OCI-LY3 (cell line): ENCODE results near the gene TSKU.
"Not testable (repeated sequence)": the region's sequence is repeated elsewhere in the genome, so short reads cannot be mapped to it uniquely, and the experiment has no call there.

Experiments
- H2AFZ ChIP-seq: fragments of 200-600, 300-600 bp; shearing (Covaris generic); 2 replicates; pipeline ENCODE4 v1.6.0; 2014; ENCODE audit warnings: antibody characterized with exemption, low read depth, low read length
- H3K27ac ChIP-seq: fragments of 200-600, 300-600 bp; sonication (generic); 2 replicates; pipeline ENCODE4 v1.5.1; 2014; ENCODE audit warnings: mild to moderate bottlenecking, low read length, moderate library complexity, mixed read lengths
- H3K27me3 ChIP-seq: fragments of 200-600, 300-600 bp; sonication (generic); 2 replicates; pipeline ENCODE4 v1.6.1; 2014; ENCODE audit warnings: low read depth, low read length, mixed read lengths
- H3K36me3 ChIP-seq: fragments of 200-600, 300-600 bp; sonication (generic); replicated peaks from 2 replicates; pipeline ENCODE3; 2014; ENCODE audit warnings: low read depth, low read length, mixed read lengths
- H3K4me1 ChIP-seq: fragments of 300-600, 200-600 bp; sonication (generic); 2 replicates; pipeline ENCODE4 v1.6.1; 2014; ENCODE audit warnings: low read length, mixed read lengths
- H3K4me2 ChIP-seq: fragments of 200-600, 300-600 bp; sonication (generic); 2 replicates; pipeline ENCODE4 v1.6.1; 2014; ENCODE audit warnings: low read length, mixed read lengths
- H3K4me3 ChIP-seq: fragments of 300-600, 200-600 bp; sonication (generic); 2 replicates; pipeline ENCODE4 v1.5.1; 2014; ENCODE audit warnings: antibody characterized with exemption, mild to moderate bottlenecking, low read length, moderate library complexity
- H3K79me2 ChIP-seq: fragments of 300-600, 200-600 bp; shearing (Covaris generic); 2 replicates; pipeline ENCODE4 v1.6.1; 2014; ENCODE audit warnings: mild to moderate bottlenecking, low read length, mixed read lengths
- H3K9ac ChIP-seq: fragments of 300-600, 200-600 bp; shearing (Covaris generic); 2 replicates; pipeline ENCODE4 v1.6.0; 2014; ENCODE audit warnings: mild to moderate bottlenecking, low read length, moderate library complexity
- H3K9me3 ChIP-seq: fragments of 200-600, 300-600 bp; shearing (Covaris generic); 2 replicates; pipeline ENCODE4 v1.6.1; 2014; ENCODE audit warnings: low read length, mixed read lengths; ENCODE audit not compliant: insufficient read depth
- H4K20me1 ChIP-seq: fragments of 200-600, 300-600 bp; sonication (generic); 2 replicates; pipeline ENCODE4 v1.6.1; 2016; ENCODE audit warnings: low read length, mixed read lengths; ENCODE audit not compliant: insufficient read depth
- EZH2phosphoT487 ChIP-seq: fragments of 200-600 bp; shearing (Covaris generic); IDR thresholded peaks from 2 replicates; pipeline ENCODE4 v1.6.1; 2018; ENCODE audit warnings: antibody characterized with exemption, mixed run types, low read depth
- TF ChIP-seq, protein P1 (sequence below): fragments of 200-600, 300-600 bp; sonication (generic); IDR thresholded peaks from 2 replicates; pipeline ENCODE4 v1.5.1; 2014; ENCODE audit warnings: antibody characterized with exemption, low read length, low read depth

TSKU gene

DNA sequence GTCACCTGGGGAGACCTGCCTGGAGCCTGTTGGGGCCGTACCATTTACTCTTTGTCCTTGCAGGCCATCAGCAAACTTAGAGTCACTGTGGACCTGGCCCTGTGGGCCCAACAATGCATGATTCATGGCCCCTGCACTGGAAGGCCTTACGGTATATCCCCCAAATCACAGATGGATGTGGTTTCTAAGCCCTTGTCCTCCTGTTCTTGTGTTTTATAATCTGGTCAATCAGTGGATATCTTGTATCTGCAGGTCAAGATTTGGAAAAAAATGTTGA lies 6.2 kb downstream of the TSKU start:
- no peak overlapping the region for H2AFZ ChIP-seq
- no peak for TF ChIP-seq EZH2phosphoT487
- TF ChIP-seq, protein P1, sequence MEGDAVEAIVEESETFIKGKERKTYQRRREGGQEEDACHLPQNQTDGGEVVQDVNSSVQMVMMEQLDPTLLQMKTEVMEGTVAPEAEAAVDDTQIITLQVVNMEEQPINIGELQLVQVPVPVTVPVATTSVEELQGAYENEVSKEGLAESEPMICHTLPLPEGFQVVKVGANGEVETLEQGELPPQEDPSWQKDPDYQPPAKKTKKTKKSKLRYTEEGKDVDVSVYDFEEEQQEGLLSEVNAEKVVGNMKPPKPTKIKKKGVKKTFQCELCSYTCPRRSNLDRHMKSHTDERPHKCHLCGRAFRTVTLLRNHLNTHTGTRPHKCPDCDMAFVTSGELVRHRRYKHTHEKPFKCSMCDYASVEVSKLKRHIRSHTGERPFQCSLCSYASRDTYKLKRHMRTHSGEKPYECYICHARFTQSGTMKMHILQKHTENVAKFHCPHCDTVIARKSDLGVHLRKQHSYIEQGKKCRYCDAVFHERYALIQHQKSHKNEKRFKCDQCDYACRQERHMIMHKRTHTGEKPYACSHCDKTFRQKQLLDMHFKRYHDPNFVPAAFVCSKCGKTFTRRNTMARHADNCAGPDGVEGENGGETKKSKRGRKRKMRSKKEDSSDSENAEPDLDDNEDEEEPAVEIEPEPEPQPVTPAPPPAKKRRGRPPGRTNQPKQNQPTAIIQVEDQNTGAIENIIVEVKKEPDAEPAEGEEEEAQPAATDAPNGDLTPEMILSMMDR: no peak
- H3K4me1 ChIP-seq: peaks cover 6% of the 10 kb centered on the region
- no peaks in the 10 kb centered on the region for H4K20me1 ChIP-seq
- no peak overlapping the region for H3K4me3 ChIP-seq
- no peak overlapping the region for H3K4me2 ChIP-seq
- no peak overlapping the region for H3K27ac ChIP-seq
- no peak overlapping the region for H3K9ac ChIP-seq
- H3K36me3 ChIP-seq: no peaks in the 10 kb centered on the region
- no peaks in the 10 kb centered on the region for H3K9me3 ChIP-seq
- peaks cover 14% of the 10 kb centered on the region for H3K79me2 ChIP-seq
- no peaks in the 10 kb centered on the region for H3K27me3 ChIP-seq

DNA sequence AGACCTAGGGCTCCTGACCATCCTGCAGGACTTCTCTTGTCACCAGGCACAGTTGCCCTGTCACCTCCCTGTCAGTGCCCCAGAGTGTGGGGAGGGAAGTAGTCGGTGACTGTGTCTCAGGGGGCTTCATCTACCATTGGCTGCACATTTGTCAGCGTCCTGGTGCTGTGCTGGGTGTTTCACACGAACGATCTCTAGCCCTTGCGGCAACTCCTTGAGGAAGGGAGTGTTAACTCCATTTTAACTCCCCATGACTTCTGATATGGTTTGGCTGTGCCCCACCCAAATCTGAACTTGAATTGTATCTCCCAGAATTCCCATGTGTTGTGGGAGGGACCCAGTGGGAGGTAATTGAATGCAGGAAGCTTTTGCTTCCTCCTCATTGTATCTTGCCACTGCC lies 7.1 kb downstream of the TSKU start:
- Histone ChIP-seq H3K9me3 (no peaks in the 10 kb centered on the region), H3K27ac (no peak overlapping the region), H3K79me2 (peaks cover 5% of the 10 kb centered on the region; the same call in 1 of the 2 replicates), H3K4me1 (peaks cover 9% of the 10 kb centered on the region), H3K9ac (no peak overlapping the region), H3K36me3 (no peaks in the 10 kb centered on the region), H4K20me1 (no peaks in the 10 kb centered on the region), H3K27me3 (no peaks in the 10 kb centered on the region), H2AFZ (no peak overlapping the region), H3K4me3 (no peak overlapping the region), H3K4me2 (no peak overlapping the region)
- TF ChIP-seq, protein P1: no peak
- no peak for TF ChIP-seq EZH2phosphoT487

DNA sequence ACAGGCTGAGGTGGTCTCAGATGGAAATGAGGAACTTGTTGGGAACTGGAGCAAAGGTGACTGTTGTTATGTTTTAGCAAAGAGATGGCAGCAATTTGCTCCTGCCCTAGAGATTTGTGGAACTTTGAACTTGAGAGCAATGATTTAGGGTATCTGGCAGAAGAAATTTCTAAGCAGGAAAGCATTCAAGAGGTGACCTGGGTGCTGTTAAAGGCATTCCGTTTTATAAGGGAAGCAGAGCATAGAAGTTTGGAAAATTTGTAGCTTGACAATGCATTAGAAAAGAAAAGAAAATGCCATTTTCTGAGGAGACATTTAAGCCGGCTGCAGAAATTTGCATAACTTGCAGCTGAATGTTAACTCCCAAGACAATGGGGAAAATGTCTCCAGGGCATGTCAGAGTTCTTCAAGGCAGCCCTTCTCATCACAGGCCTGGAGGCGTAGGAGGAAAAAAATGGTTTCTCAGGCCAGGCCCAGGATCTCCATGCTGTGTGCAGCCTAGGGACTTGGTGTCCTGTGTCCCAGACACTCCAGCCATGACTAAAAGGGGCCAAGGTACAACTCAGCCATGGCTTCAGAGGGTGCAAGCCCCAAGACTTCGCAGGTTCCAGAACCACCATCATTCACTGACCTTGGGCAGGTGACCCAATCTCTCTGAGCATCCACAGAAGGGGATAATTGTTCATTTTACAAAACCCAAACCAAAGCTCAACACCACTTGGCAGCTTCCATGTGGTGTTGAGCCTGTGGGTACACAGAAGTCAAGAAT lies 8.0 kb downstream of the TSKU start:
- H3K36me3 ChIP-seq, H3K79me2 ChIP-seq, H3K4me3 ChIP-seq, H2AFZ ChIP-seq, H3K9me3 ChIP-seq, H3K27ac ChIP-seq, H3K9ac ChIP-seq, H4K20me1 ChIP-seq, H3K4me2 ChIP-seq, H3K4me1 ChIP-seq, H3K27me3 ChIP-seq: not testable (repeated sequence)

DNA sequence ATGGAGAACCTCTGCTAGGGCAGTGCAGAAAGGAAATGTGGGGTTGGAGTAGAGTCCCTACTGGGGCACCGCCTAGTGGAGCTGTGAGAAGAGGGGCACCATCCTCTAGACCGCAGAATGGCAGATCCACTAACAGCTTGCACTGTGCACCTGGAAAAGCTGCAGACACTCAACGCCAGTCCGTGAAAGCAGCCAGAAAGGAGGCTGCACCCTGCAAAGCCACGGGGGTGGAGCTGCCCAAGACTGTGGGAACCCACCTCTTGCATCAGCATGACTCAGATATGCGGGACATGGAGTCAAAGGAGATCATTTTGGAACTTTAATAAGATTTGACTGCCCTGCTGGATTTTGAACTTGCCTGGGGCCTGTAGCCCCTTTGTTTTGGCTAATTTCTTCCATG lies 8.7 kb downstream of the TSKU start:
- 0 out of 2 replicates have a peak, but pooled peaks cover 2% of the 10 kb centered on the region for H3K79me2 ChIP-seq
- H3K27ac ChIP-seq: no peak overlapping the region
- no peaks in the 10 kb centered on the region for H3K27me3 ChIP-seq
- H2AFZ ChIP-seq: no peak overlapping the region
- no peak overlapping the region for H3K9ac ChIP-seq
- TF ChIP-seq, protein P1: no peak
- no peak for TF ChIP-seq EZH2phosphoT487
- no peak overlapping the region for H3K4me3 ChIP-seq
- no peak overlapping the region for H3K4me2 ChIP-seq
- H3K4me1 ChIP-seq: peaks cover 9% of the 10 kb centered on the region
- no peaks in the 10 kb centered on the region for H3K9me3 ChIP-seq
- H4K20me1 ChIP-seq: no peaks in the 10 kb centered on the region
- H3K36me3 ChIP-seq: no peaks in the 10 kb centered on the region
